Motor neuron (in vitro differentiated cells): Measurements from ENCODE around the gene HTR2C. TPM values are rescaled to one million over a fixed set of nuclear protein-coding genes. Genes with fewer than 3 reads are reported as not detected.
"Not testable (repeated sequence)": the region's sequence is repeated elsewhere in the genome, so short reads cannot be mapped to it uniquely, and the experiment has no call there.

ENCODE experiments used
- ATAC-seq, 8 experiments: fragments of 200-7000 bp; cut with Tn5 transposase; replicated peaks in 6 of 8; 2 replicates each; pipeline ENCODE4 v1.8.0; 2021; ENCODE audit warnings: mild to moderate bottlenecking in 8 of 8, moderate library complexity in 8 of 8
- H3K27ac ChIP-seq, 2 donors: fragments of 250-450 bp; sonication (Bioruptor Pico); 2 replicates each; pipeline ENCODE4 v1.9.0; 2021; ENCODE audit warnings: antibody characterized with exemption in 2 of 2, mild to moderate bottlenecking in 2 of 2, moderate library complexity in 1 of 2
- H3K4me1 ChIP-seq, 2 donors: fragments of 250-450 bp; sonication (Bioruptor Pico); replicated peaks in 1 of 2; 2 replicates each; pipeline ENCODE4 v1.6.1; 2021; ENCODE audit warnings: antibody characterized with exemption in 2 of 2, mild to moderate bottlenecking in 2 of 2, moderate library complexity in 1 of 2
- H3K4me3 ChIP-seq, 5 donors: fragments of 250-450 bp; sonication (Bioruptor Pico); 2 replicates each; pipeline ENCODE4 v1.9.0; 2021; ENCODE audit warnings: antibody characterized with exemption in 5 of 5, mild to moderate bottlenecking in 5 of 5, moderate library complexity in 4 of 5
- WGBS, 10 experiments: fragments of 450-650 bp; shearing (Covaris generic); methylation state at CpG; one replicate each; pipeline ENCODE4 v1.0.0; 2022; 5-methylcytosine and 5-hydroxymethylcytosine counted together
- in situ Hi-C, 9 experiments: fragments of 400-800 bp; cut with MboI; loops; one replicate each; pipeline ENCODE4 v1.15.0; 2021; ENCODE audit warnings: low sequenced_read_pairs in 9 of 9, low pct_unique_long_range_greater_than_20kb in 2 of 9; ENCODE audit not compliant: unreplicated experiment in 9 of 9
- total RNA-seq, 8 experiments: library from RNA; unstranded; fragments of 300-600 nt; gene quantifications; 2 replicates each; pipeline versions ENCODE4 v1.2.3 to v1.2.4, GENCODE V29; 2022

The HTR2C gene
- total RNA-seq: 1 to 10 TPM in 1 of 8 experiments, under 1 TPM in 6, not detected in 1; 0.09 to 2.5 (median 0.21) TPM

- H3K27ac ChIP-seq: no peak within 1 kb of the TSS
- peak in 5 of 8 experiments; percentile 9 to 58 (median 36) for ATAC-seq
- H3K4me1 ChIP-seq: no peaks in the 10 kb centered on the region
- in situ Hi-C loops: no loop called here
- H3K4me3 ChIP-seq: peak within 1 kb of the TSS; percentile 36 to 63 (median 46)
- WGBS, 10 experiments: 2 to 83% (median 17%) methylated on average over 1 to 17 of the region's 34 CpGs; no CpG with 5 or more reads in 5 of the 10 experiments
Observed at GRCh38 chrX:114583646-114584374, at the start of gene HTR2C. TSS of gene HTR2C (plus strand) at chrX:114584086. CDS start at chrX:114726937, 142,851 bp downstream.

GRCh38 chrX:114580336-114580735 is 3.5 kb upstream of the HTR2C start:
- peak in 1 of 8 experiments; percentile 20 for ATAC-seq
- in situ Hi-C loops: no loop called here
- 0 to 26% (median 17%) methylated on average over 1 to 4 of the region's 4 CpGs; no CpG with 5 or more reads in 4 of the 10 experiments for WGBS, 10 experiments
- no peak overlapping the region for H3K4me3 ChIP-seq
- no peaks in the 10 kb centered on the region for H3K4me1 ChIP-seq
- H3K27ac ChIP-seq: no peak overlapping the region

GRCh38 chrX:114581528-114582263 is 2.2 kb upstream of the HTR2C start:
- 0 to 40% (median 6%) methylated on average over 1 to 25 of the region's 45 CpGs; no CpG with 5 or more reads in 3 of the 10 experiments for WGBS, 10 experiments
- in situ Hi-C loops: no loop called here
- H3K4me1 ChIP-seq: no peaks in the 10 kb centered on the region
- ATAC-seq: peak in 3 of 8 experiments; percentile 10 to 73 (median 46)
- peak overlapping the region in 4 of 5 donors; percentile 11 to 17 (median 15) for H3K4me3 ChIP-seq
- no peak overlapping the region for H3K27ac ChIP-seq

- no peak for ATAC-seq
- in situ Hi-C loops: no loop called here
- Histone ChIP-seq H3K4me3 (peak overlapping the region in 1 of 5 donors; percentile 14), H3K4me1 (no peaks in the 10 kb centered on the region), H3K27ac (no peak overlapping the region)
- 0 to 21% (median 0%) methylated on average over 1 to 12 of the region's 12 CpGs; no CpG with 5 or more reads in 5 of the 10 experiments for WGBS, 10 experiments
Observed at GRCh38 chrX:114582264-114582632, 1.6 kb upstream of the HTR2C start.

- H3K4me1 ChIP-seq: no peaks in the 10 kb centered on the region
- no peak for ATAC-seq
- no peak overlapping the region for H3K4me3 ChIP-seq
- 0 to 40% (median 10%) methylated on average over 1 to 15 of the region's 36 CpGs; no CpG with 5 or more reads in 5 of the 10 experiments for WGBS, 10 experiments
- in situ Hi-C loops: no loop called here
- H3K27ac ChIP-seq: no peak overlapping the region
Observed at GRCh38 chrX:114582698-114583395, 1.0 kb upstream of the HTR2C start.

GRCh38 chrX:114584375-114584943 is 573 bp downstream of the HTR2C start:
- Histone ChIP-seq H3K4me1 (no peaks in the 10 kb centered on the region), H3K27ac (no peak overlapping the region), H3K4me3 (peak overlapping the region; percentile 36 to 63 (median 46))
- in situ Hi-C loops: no loop called here
- peak in 6 of 8 experiments; percentile 80 to 90 (median 85) for ATAC-seq
- WGBS, 10 experiments: 0% methylated on average over 1 to 7 of the region's 56 CpGs; no CpG with 5 or more reads in 8 of the 10 experiments

- peak in 5 of 8 experiments; percentile 8 to 26 (median 25) for ATAC-seq
- H3K4me1 ChIP-seq: no peaks in the 10 kb centered on the region
- in situ Hi-C loops: no loop called here
Observed at GRCh38 chrX:114584983-114585842, 1.3 kb downstream of the HTR2C start.

GRCh38 chrX:114591121-114591520 is 7.2 kb downstream of the HTR2C start:
- in situ Hi-C loops: no loop called here
- ATAC-seq: no peak
- no peak overlapping the region for H3K4me3 ChIP-seq
- H3K27ac ChIP-seq: no peak overlapping the region
- WGBS, 10 experiments: 20 to 92% (median 90%) methylated on average over 1 of the region's 1 CpG; no CpG with 5 or more reads in 7 of the 10 experiments
- no peaks in the 10 kb centered on the region for H3K4me1 ChIP-seq

More at GRCh38 chrX:114584983-114585842, 1.3 kb downstream of the HTR2C start:
- Histone ChIP-seq H3K4me3 (peak overlapping the region; percentile 36 to 63 (median 46)), H3K27ac (no peak overlapping the region)
- 0 to 12% (median 0%) methylated on average over 1 to 16 of the region's 27 CpGs; no CpG with 5 or more reads in 4 of the 10 experiments for WGBS, 10 experiments

GRCh38 chrX:114599305-114599704 is 15.4 kb downstream of the HTR2C start:
- Histone ChIP-seq H3K4me3 (no peak overlapping the region), H3K27ac (no peak overlapping the region), H3K4me1 (no peaks in the 10 kb centered on the region)
- in situ Hi-C loops: no loop called here
- peak in 3 of 8 experiments; percentile 38 to 74 (median 61) for ATAC-seq
- WGBS, 10 experiments: 11 to 88% (median 60%) methylated on average over 1 of the region's 1 CpG; no CpG with 5 or more reads in 6 of the 10 experiments

- WGBS, 10 experiments: 26 to 100% (median 37%) methylated on average over 1 to 4 of the region's 4 CpGs; no CpG with 5 or more reads in 5 of the 10 experiments
- Histone ChIP-seq H3K27ac (no peak overlapping the region), H3K4me3 (no peak overlapping the region), H3K4me1 (no peaks in the 10 kb centered on the region)
- no peak for ATAC-seq
- in situ Hi-C loops: no loop called here
Observed at GRCh38 chrX:114599911-114600310, 16.0 kb downstream of the HTR2C start.

GRCh38 chrX:114606619-114607018 is 22.7 kb downstream of the HTR2C start:
- in situ Hi-C loops, H3K4me1 ChIP-seq, H3K4me3 ChIP-seq, ATAC-seq, H3K27ac ChIP-seq: not testable (repeated sequence)
- 92% methylated on average over 2 of the region's 10 CpGs; no CpG with 5 or more reads in 9 of the 10 experiments for WGBS, 10 experiments
